ENCODE data around the gene DHRSX. TPM values are rescaled to one million over a fixed set of nuclear protein-coding genes. Genes with fewer than 3 reads are reported as not detected.
A peak's percentile ranks its signal among the peaks of the same experiment; 100 is the strongest.

DHRSX gene
- total and polyA plus RNA-seq, 2 of the 13 experiments (the other 11 are each of a cell fraction or from before 2014, with no cell fraction given) = 15.5 to 24.3 TPM

GRCh38 chrX:2224597-2225235 lies 276.1 kb downstream of the DHRSX start (continued):
- TF ChIP-seq MNT (IDR thresholded peaks at IDR 0.05) (peak; percentile 92), RNF2 (conservative IDR thresholded peaks at IDR 0.05; ENCODE audit: low read depth) (no peak), SRSF9 (IDR thresholded peaks at IDR 0.05; ENCODE audit: borderline replicate concordance, insufficient read depth, low read depth, low read length, poor library complexity, severe bottlenecking) (no peak), LCORL (IDR thresholded peaks at IDR 0.05) (0 out of 2 replicates have a peak, but pooled peaks have one; percentile 25), LCORL (CRISPR knock-in tag; IDR thresholded peaks at IDR 0.05) (no peak)

GRCh38 chrX:2224161-2224560 lies 276.6 kb downstream of the DHRSX start:
- POLR2A ChIA-PET = no interaction called here
- no TSS peak for BruUV-seq (replicated peaks)
- no peak for FAIRE-seq
- H3K9ac ChIP-seq (ENCODE audit: insufficient read depth, low read depth, low read length) = no peak overlapping the region
- intact Hi-C loops (cut with micrococcal nuclease; ENCODE audit: unreplicated experiment) = no loop called here
- H3K79me2 ChIP-seq (ENCODE audit: insufficient read depth, low read length) = no peaks in the 10 kb centered on the region
- no peak overlapping the region for H3K4me3 ChIP-seq (replicated peaks in 1 of 3; ENCODE audit: insufficient read depth in 1 of 3, low read depth in 2 of 3, low read length in 3 of 3)
- in situ Hi-C loops (cut with HindIII; ENCODE audit: extremely low pct_ligation_motif_present, low pct_unique_long_range_greater_than_20kb) = no loop called here
- no peak for TF ChIP-seq E2F5 (CRISPR knock-in tag; conservative IDR thresholded peaks at IDR 0.05)
- no peak overlapping the region for H2AFZ ChIP-seq (ENCODE audit: low read length)
- H3K27me3 ChIP-seq (ENCODE audit: control insufficient read depth in 1 of 2, insufficient read depth in 2 of 2, low read length in 2 of 2) = no peaks in the 10 kb centered on the region
- CTCF ChIA-PET (ENCODE audit: low intra/inter-chr PET ratio, low total read pairs) = no interaction called here
- WGBS (ENCODE audit: low lambda C conversion rate) = 71% methylated on average over 7 of the region's 7 CpGs
- ATAC-seq = no peak
- no peak overlapping the region for H3K27ac ChIP-seq (ENCODE audit: extremely low read length, insufficient read depth, low read length)
- H3K4me2 ChIP-seq (ENCODE audit: low read depth, low read length) = no peak overlapping the region
- DNase-seq (ENCODE audit: low spot score) = no peak
- H3K36me3 ChIP-seq (replicated peaks in 1 of 2; ENCODE audit: control insufficient read depth in 1 of 2, insufficient read depth in 2 of 2, low read length in 2 of 2) = peaks cover 0 to 8% of the 10 kb centered on the region in 2 experiments; a peak in 2 of 5 replicates
- peaks cover 8% of the 10 kb centered on the region; the same call in 1 of the 2 replicates for H3K4me1 ChIP-seq (ENCODE audit: insufficient read depth, low read length)
- H4K20me1 ChIP-seq (ENCODE audit: insufficient read depth, low read length) = no peaks in the 10 kb centered on the region
- H3K9me3 ChIP-seq (ENCODE audit: low read length) = peaks cover 11% of the 10 kb centered on the region

All from HepG2 (cell line).